Epithelial cell of proximal tubule (primary cell): ENCODE data around the gene PLCXD3. TPM values are rescaled to one million over a fixed set of nuclear protein-coding genes. Genes with fewer than 3 reads are reported as not detected.

Experiments
- DNase-seq: peaks from one replicate; pipeline ENCODE4 v3.0.0-alpha.2; 2011; ENCODE audit warnings: low read depth
- H3K4me3 ChIP-seq: 2 replicates; pipeline ENCODE4 v1.5.1; 2011; ENCODE audit warnings: low read depth, mild to moderate bottlenecking, low read length
- total RNA-seq: library from RNA; depleted of rRNA; stranded (reverse); fragments of >200 nt; gene quantifications from 2 replicates; pipeline ENCODE4 v1.2.3, GENCODE V29; 2015
- TF ChIP-seq, protein P1 (sequence below): conservative IDR thresholded peaks from 2 replicates; pipeline ENCODE4 v1.5.1; 2012; ENCODE audit warnings: low read depth, mild to moderate bottlenecking, low read length

PLCXD3 gene
- total RNA-seq, 1 donor from 2014 or later = 0.46 TPM

DNA sequence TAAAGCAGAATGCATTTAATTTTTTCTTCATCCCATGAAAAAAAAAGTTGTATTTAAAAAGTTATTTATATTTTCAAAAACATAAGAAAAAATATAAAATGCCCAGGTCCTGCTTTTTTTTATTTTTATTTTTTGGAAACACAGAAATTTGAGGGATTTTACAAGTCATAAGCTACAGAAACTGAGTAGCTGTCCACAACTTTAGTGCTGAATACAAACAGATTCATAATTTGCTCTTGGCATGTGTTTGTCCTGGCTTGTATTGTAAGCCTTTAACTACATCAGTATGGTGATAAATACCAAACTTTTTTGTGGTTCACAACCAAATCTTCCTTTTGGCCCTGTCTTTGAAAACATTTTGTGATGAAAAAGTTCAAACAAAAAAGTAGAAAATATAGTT lies 7.5 kb upstream of the PLCXD3 start:
- no peak overlapping the region for H3K4me3 ChIP-seq
- TF ChIP-seq, protein P1, sequence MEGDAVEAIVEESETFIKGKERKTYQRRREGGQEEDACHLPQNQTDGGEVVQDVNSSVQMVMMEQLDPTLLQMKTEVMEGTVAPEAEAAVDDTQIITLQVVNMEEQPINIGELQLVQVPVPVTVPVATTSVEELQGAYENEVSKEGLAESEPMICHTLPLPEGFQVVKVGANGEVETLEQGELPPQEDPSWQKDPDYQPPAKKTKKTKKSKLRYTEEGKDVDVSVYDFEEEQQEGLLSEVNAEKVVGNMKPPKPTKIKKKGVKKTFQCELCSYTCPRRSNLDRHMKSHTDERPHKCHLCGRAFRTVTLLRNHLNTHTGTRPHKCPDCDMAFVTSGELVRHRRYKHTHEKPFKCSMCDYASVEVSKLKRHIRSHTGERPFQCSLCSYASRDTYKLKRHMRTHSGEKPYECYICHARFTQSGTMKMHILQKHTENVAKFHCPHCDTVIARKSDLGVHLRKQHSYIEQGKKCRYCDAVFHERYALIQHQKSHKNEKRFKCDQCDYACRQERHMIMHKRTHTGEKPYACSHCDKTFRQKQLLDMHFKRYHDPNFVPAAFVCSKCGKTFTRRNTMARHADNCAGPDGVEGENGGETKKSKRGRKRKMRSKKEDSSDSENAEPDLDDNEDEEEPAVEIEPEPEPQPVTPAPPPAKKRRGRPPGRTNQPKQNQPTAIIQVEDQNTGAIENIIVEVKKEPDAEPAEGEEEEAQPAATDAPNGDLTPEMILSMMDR = no peak
- no peak for DNase-seq

DNA sequence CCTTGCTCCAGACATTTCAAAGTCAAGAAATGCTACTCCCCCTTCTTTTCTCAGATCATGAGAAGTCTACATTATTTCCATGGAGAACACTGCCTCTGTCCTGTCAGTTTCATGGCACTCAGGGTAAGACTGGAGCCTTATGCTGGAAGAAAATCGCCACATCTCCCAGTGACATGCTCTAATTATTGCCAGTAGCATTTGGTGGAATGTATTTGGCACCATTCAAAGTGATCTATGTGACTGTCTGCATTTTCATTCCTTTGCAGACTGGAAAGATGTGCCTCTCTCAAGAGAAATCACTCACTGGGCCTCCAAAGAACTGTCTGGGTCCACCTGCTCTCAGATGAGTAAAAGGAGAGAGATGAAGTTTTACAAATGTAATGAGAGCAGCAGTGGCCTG lies 840 bp upstream of the PLCXD3 start:
- TF ChIP-seq, protein P1 = no peak
- H3K4me3 ChIP-seq = no peak overlapping the region
- no peak for DNase-seq

DNA sequence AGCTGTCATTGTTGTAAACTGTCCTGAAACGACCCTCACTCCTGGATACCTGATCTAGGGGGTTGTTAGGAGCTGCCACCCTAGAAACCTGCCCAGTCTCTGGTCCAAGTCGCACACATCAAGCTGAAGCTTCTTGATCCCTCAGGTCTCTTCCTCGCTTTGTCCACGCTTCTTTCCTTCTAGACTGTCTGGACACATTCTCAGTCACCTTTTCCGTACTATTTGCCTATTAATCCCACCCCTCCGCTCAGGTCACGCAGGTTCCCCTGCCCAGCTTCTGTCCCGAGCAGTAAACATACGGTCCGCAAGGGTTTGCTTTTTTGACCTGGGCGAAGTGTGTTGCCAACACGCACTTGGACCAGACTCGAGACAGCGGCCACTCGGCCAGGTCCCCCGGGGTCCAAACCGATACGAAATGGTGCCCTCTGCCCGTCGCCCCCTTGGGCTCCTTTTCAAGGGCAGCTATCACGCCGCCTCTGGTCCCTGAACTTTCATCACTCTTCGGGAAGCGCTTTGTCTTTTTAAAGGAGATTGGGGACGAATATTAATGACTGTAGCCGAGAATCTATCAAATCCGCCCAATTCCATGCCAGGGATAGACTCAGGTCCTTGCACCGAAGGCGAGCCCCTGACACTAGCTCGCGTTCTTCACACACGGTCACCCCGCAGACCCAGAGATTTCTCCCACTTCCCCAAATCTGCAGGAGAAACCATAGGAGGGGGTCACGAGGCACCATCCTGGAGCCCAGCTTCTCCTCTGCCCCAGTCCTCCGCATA lies 814 bp downstream of the PLCXD3 start:
- TF ChIP-seq, protein P1 = no peak
- H3K4me3 ChIP-seq = peak overlapping the region; percentile 48
- no peak for DNase-seq

GRCh38 chr5:41508696-41509398 lies 1.6 kb downstream of the PLCXD3 start:
- H3K4me3 ChIP-seq = no peak overlapping the region
- no peak for DNase-seq
- TF ChIP-seq, protein P1 = no peak

- no peak for DNase-seq
Observed at GRCh38 chr5:41508186-41508585, 2.2 kb downstream of the PLCXD3 start.

GRCh38 chr5:41507501-41507900 lies 2.9 kb downstream of the PLCXD3 start:
- H3K4me3 ChIP-seq = no peak overlapping the region
- TF ChIP-seq, protein P1 = no peak
- DNase-seq = no peak

More at GRCh38 chr5:41508186-41508585, 2.2 kb downstream of the PLCXD3 start:
- H3K4me3 ChIP-seq = no peak overlapping the region
- TF ChIP-seq, protein P1 = no peak

DNA sequence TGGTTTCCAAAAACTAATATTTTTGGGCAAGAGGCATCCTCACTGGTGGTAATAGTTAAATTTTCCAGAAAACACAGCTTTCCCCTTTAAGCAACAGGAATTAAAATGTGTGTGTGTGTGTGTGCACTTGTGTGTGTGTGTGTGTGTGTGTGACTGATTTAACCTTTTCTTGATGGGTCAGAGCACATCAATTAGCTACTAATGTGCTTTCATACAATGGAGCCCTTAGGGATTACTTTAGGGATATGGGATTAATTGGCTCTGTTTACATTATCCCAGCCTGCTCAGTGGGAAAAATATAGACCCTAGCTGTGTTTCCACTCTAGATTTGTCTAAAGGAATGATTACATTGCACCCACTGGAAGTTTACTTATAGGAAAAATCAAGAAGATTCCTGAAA lies 6.5 kb downstream of the PLCXD3 start:
- TF ChIP-seq, protein P1 = no peak
- no peak for DNase-seq
- no peak overlapping the region for H3K4me3 ChIP-seq
